Subcutaneous abdominal adipose tissue (tissue), 5 donors: ENCODE data around the gene VANGL1.

Source experiments
- H3K27ac ChIP-seq: one replicate; pipeline ENCODE4 v1.7.0; 2013; ENCODE audit warnings: low read depth, mild to moderate bottlenecking, inconsistent platforms, low read length, moderate library complexity
- H3K27me3 ChIP-seq, 5 donors: one replicate each; pipeline ENCODE4 v1.7.0; 2013; ENCODE audit warnings: low read length in 5 of 5, inconsistent platforms in 1 of 5; ENCODE audit not compliant: control insufficient read depth in 5 of 5, insufficient read depth in 4 of 5
- H3K36me3 ChIP-seq, 5 donors: one replicate each; pipeline ENCODE4 v1.7.0; 2013; ENCODE audit warnings: low read length in 5 of 5; ENCODE audit not compliant: control insufficient read depth in 5 of 5, insufficient read depth in 5 of 5
- H3K4me1 ChIP-seq, 5 donors: one replicate each; pipeline ENCODE4 v1.7.0; 2013; ENCODE audit warnings: low read length in 5 of 5, mild to moderate bottlenecking in 3 of 5, moderate library complexity in 1 of 5; ENCODE audit not compliant: control insufficient read depth in 5 of 5, insufficient read depth in 5 of 5
- H3K4me3 ChIP-seq, 5 donors: one replicate each; pipeline ENCODE4 v1.7.0; 2013; ENCODE audit warnings: low read length in 5 of 5, low read depth in 1 of 5
- H3K9ac ChIP-seq, 5 donors: one replicate each; pipeline ENCODE4 v1.7.0; 2013; ENCODE audit warnings: low read length in 5 of 5, mild to moderate bottlenecking in 4 of 5, moderate library complexity in 3 of 5
- H3K9me3 ChIP-seq, 5 donors: one replicate each; pipeline ENCODE4 v1.7.0; 2013; ENCODE audit warnings: low read length in 5 of 5; ENCODE audit not compliant: control insufficient read depth in 5 of 5
- donor health status: healthy.
- donor health status: healthy.
- donor health status: healthy.
- donor health status: healthy.
- donor health status: healthy.

The VANGL1 gene

DNA sequence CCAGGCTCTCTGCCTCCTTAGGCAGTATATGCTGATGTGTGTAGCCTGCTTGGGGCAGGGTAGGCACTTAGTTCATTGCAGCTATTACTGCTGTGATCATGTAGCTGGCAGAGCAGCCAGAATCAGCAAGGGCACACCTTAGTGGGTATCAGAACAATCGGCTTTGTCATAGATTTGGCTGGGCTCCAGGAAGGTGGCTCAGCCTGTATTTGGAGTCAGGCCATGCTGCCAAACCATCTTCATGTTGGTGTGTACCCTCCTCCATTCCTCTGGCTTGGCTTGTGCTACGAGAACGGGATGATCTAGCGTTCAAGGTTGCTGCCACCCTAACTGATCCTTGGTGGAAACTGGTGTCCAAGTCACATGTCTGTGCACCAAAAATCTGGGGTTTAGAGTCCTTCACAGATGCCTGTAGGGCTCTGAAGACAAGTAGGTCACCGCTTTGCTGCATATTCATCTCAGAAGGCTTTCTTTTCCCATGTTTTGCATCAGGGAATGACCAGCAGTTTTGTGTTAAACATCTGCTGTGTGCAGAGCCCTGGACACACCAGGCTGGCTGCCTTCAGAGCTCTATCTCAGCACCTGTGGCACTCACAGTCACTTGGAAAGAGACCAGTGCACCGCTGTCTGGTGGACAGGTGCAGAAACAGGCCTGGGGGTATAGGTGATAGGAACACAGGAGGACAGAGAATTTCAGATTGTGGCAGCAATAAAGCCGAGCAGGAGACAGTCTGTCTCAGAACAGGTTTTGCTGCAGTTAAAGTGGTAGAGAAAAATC is 23.7 kb downstream of the VANGL1 start:
- no peaks in the 10 kb centered on the region for H3K4me1 ChIP-seq
- peaks cover 0 to 6% (median 0%) of the 10 kb centered on the region in 5 donors for H3K9me3 ChIP-seq
- no peak overlapping the region for H3K27ac ChIP-seq
- H3K27me3 ChIP-seq, result no peaks in the 10 kb centered on the region
- H3K9ac ChIP-seq, result no peak overlapping the region
- H3K4me3 ChIP-seq, result no peak overlapping the region
- H3K36me3 ChIP-seq, result peaks cover 10 to 47% (median 34%) of the 10 kb centered on the region in 5 donors

DNA sequence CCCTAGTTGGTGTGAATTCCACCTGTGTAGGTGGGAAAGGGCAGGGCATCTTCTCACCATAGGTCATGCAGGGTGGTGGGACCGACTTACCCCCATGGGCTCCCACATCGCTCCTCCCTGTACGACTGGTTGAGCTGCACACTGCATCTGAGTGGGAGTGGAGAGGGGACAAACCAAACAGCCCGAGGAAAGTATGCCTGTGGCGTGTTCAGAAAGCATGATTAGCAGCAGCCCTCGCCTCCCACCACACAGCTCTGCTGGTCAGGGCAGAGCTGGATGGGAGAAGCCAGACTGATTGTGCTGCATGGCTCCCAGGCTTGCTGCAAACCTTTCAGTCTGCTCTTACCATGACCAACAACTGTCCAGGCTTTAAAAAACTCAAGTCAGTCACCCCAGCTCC is 24.4 kb downstream of the VANGL1 start:
- Histone ChIP-seq H3K9ac (no peak overlapping the region), H3K27me3 (no peaks in the 10 kb centered on the region), H3K9me3 (peaks cover 0 to 6% (median 0%) of the 10 kb centered on the region in 5 donors), H3K4me3 (no peak overlapping the region), H3K27ac (no peak overlapping the region), H3K36me3 (peaks cover 8 to 46% (median 34%) of the 10 kb centered on the region in 5 donors), H3K4me1 (no peaks in the 10 kb centered on the region)

DNA sequence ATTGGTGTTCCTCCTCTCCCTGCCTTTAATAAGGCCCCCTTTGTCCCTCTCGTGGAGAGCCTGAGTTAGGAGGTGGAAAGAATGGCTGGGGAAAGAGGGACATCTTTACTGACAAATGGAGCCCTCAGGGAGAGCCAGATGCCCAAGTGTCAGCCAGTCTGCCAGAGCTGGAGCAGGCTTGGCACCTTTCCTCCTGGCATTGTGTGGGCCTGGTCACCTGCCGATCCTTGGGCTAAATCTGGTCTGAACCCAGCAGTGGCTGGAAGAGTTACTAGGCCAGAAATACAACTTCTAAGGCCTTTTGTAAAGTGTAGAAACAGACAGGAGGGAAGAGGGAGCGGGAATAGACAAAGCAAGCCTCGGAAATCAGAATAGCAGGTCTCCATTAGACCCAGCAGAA is 24.9 kb downstream of the VANGL1 start:
- H3K9ac ChIP-seq, result no peak overlapping the region
- H3K27ac ChIP-seq, result no peak overlapping the region
- H3K4me3 ChIP-seq, result no peak overlapping the region
- peaks cover 8 to 46% (median 39%) of the 10 kb centered on the region in 5 donors for H3K36me3 ChIP-seq
- H3K4me1 ChIP-seq, result no peaks in the 10 kb centered on the region
- H3K9me3 ChIP-seq, result peaks cover 0 to 6% (median 0%) of the 10 kb centered on the region in 5 donors
- no peaks in the 10 kb centered on the region for H3K27me3 ChIP-seq

DNA sequence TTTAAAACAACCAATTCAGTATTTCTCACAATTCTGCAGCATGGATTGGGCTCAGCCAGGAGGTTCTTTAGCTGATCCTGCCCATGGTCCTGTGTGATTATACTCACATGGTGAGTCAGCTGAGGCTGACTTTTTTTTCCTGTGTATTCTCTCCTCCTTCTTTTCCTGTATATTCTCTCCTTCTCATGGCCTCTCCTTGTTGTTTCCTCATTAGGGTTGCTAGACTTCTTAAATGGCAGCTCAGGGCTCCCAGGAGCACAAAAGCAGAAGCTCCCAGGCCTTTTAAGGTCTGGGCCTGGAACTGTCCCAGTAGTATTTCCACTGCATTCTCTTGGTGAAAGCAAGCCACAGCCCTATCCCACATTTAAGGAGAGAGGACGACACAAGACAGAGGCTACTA is 26.8 kb downstream of the VANGL1 start:
- Histone ChIP-seq H3K27ac (no peak overlapping the region), H3K27me3 (no peaks in the 10 kb centered on the region), H3K4me3 (no peak overlapping the region), H3K9me3 (peaks cover 0 to 6% (median 0%) of the 10 kb centered on the region in 5 donors), H3K4me1 (peaks cover 0 to 5% (median 0%) of the 10 kb centered on the region in 5 donors), H3K9ac (no peak overlapping the region), H3K36me3 (peaks cover 4 to 39% (median 32%) of the 10 kb centered on the region in 5 donors)

DNA sequence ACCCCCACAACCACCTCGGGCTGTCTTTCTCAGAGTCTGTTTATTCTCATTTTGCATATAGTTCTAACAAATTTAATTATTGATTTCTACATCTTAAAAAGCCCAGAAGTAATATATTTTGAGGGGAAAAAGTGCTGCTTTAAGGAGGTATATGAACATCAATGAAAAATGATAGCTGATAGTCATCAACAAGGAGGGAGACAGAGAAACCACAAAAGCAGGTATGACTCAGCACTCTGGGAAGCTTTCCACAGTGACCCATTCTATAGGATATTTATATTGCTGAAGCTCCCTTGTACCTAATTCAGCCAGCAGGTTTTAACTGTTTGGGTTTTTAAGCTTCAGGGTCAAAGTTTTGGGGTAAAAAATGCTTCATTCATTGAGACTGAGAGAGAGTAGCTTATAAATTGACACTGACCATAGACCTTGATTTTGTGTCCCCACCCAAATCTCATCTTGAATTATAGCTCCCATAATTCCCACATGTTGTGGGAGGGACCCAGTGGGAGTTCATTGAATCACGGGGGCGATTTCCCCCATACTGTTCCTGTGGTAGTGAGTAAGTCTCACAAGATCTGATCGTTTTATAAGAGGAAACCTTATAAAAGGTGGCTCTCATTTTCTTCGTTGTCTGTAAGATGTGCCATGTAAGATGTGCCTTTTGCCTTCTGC is 27.4 kb downstream of the VANGL1 start:
- Histone ChIP-seq H3K4me1 (peaks cover 0 to 5% (median 0%) of the 10 kb centered on the region in 5 donors), H3K9ac (no peak overlapping the region), H3K27me3 (no peaks in the 10 kb centered on the region), H3K4me3 (no peak overlapping the region), H3K9me3 (peaks cover 0 to 6% (median 0%) of the 10 kb centered on the region in 5 donors), H3K36me3 (peaks cover 4 to 33% (median 26%) of the 10 kb centered on the region in 5 donors), H3K27ac (no peak overlapping the region)

DNA sequence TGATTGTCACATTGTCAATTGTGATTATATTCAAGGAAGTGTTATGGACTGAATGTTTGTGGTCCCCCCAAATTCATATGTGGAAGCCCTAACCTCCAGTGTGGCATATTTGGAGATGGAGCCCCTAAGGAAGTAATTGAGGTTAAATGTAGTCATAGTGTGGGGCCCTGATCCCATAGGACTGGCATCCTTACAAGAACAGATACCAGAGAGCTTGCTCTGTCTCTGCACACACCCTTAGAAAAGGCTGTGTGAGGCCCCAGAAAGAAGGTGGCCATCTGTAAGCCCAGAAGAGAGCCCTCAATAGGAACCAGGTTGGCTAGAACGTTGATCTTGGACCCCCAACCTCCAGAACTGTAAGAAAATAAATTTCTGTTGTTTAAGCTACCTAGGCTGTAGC is 28.1 kb downstream of the VANGL1 start:
- Histone ChIP-seq H3K4me3 (no peak overlapping the region), H3K9me3 (peaks cover 0 to 6% (median 0%) of the 10 kb centered on the region in 5 donors), H3K27me3 (no peaks in the 10 kb centered on the region), H3K4me1 (peaks cover 0 to 5% (median 0%) of the 10 kb centered on the region in 5 donors), H3K27ac (no peak overlapping the region), H3K36me3 (peaks cover 4 to 30% (median 25%) of the 10 kb centered on the region in 5 donors), H3K9ac (no peak overlapping the region)

DNA sequence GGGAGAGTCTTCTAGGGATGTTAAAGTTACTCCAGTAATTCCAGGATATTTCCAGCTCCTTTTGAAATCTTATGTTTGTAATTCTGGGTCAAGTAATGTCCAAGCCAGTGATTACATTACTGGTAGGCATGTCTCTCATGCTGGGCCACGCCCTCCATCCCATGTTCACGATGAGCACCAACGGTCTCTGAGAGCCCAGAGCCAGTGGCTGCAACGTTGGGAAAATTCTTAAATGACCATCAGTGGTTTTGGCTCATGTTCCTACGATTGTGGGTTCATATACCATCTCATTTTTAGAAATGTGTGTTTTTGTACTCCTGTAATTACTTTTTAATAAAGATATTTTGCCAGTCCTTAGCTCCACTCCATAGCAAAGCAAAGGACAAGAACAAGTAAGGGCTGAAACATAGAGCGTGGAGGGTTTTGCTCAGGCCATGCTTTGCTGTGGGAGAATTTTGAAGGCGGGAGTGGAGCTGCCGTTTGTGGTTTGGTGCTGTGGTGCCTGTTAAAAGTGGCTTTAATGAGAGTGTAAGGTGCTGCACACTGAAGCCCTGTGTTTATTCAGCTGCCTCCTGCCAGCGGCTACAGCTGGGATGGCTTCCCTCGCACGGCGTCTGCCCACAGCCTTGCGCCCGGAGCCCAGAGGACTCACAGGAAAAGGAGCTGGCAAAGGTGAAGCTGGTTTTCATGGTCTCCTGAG is 28.9 kb downstream of the VANGL1 start:
- Histone ChIP-seq H3K9ac (no peak overlapping the region), H3K4me3 (no peak overlapping the region), H3K27me3 (no peaks in the 10 kb centered on the region), H3K27ac (no peak overlapping the region), H3K4me1 (peaks cover 0 to 5% (median 0%) of the 10 kb centered on the region in 5 donors), H3K9me3 (peaks cover 0 to 6% (median 0%) of the 10 kb centered on the region in 5 donors), H3K36me3 (peaks cover 4 to 22% (median 19%) of the 10 kb centered on the region in 5 donors)

DNA sequence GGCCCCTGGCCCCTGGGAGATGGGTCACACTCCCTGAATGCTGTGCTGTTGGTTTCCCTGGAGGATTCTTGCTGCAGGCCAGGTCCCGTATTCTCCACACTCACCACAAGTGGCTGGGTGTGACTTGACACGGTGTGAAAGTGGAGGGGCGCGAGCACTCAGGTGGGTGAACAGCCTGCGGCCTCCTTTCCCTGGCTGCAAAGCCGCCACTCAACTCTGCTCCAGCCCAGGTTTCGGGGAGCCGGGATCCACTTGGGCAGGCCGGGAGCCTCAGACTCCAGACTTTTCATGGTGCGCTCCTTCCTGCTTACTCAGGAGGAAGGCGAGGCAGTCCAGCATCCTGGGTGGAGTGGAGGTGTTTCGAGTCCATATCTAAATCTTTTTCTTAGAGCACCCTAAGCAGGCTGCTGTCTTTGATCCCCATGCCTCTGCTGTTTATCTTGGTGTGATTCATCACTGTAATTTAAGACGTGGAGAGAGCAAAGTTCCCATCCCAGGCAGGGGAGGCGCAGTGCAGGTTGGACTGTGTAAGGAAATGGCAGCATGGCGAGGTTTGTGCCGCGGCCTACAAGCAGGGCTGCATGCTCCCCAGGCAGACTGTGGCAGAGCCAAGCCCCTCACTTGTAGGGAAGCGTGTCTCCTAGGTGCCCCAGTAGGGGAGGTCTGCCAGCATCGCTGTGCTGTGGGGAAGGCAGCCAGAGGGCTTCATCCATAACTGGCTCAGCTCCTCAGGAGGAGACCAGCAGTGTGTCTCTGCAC is 29.6 kb downstream of the VANGL1 start:
- H3K27me3 ChIP-seq, result no peaks in the 10 kb centered on the region
- no peak overlapping the region for H3K4me3 ChIP-seq
- no peak overlapping the region for H3K27ac ChIP-seq
- H3K36me3 ChIP-seq, result peaks cover 4 to 16% (median 12%) of the 10 kb centered on the region in 5 donors
- no peak overlapping the region for H3K9ac ChIP-seq
- H3K4me1 ChIP-seq, result peaks cover 0 to 5% (median 0%) of the 10 kb centered on the region in 5 donors
- H3K9me3 ChIP-seq, result peaks cover 0 to 6% (median 0%) of the 10 kb centered on the region in 5 donors

DNA sequence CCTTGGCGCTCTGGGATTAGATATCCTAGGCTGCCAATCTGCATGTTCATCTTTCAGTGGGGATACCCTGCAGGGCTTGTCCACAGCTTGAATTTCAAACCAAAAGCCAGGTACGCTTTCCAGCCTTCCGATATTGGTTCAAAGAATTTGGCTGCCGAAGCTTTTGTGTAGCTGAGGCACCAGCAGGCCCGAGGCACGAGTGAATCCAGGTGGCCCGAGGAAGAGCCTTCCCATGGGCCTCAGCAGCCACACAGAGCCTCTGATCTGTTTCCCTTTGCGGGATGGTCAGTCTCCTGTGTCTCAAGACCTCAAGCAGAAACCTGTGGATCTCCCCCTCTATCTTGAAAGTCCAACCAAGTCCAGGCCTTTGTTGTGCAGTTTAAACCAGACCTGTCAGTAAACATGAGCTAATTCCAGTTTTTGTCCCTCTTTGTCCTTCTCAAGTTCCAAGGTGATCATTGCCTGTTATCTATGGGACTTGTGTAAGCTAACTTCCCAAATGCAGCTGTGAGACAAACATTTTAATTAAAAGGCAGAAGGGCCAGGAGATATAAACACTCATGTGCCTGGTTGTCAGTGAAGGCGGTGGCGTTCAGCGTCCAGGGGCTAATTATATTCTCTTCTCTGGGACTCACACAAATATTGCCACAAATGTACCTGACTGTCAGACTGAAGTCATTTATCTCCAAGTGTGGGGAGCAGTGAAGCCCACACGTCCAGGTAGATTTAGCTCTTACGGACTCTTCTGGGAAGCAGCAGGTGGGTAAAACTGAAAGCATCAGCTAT is 30.6 kb downstream of the VANGL1 start:
- Histone ChIP-seq H3K27me3 (no peaks in the 10 kb centered on the region), H3K9ac (no peak overlapping the region), H3K27ac (no peak overlapping the region), H3K9me3 (peaks cover 0 to 6% (median 0%) of the 10 kb centered on the region in 5 donors), H3K4me3 (no peak overlapping the region), H3K36me3 (peaks cover 4 to 16% (median 10%) of the 10 kb centered on the region in 5 donors), H3K4me1 (peaks cover 0 to 5% (median 0%) of the 10 kb centered on the region in 5 donors)
